ENCODE results near the gene GPC6.

DNA sequence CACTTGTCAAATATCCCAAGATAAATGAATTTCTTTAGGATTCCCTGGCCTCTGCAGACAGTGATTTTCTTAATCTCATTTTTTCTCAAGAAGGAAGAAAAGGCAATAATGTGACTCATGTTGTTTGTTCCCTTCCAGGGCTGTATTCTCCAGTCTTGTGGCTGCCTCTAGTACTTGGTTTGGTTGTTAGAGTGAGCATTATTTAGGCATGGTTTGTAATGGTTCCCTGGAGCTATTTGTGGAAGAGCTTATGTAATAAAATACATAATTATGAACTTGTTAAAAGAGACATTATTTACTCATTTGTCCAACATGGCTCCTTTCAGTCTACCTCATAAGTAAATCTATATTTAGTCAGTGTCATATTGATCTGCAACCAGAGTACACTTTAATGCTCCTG is 982.5 kb downstream of the GPC6 start:
- TF ChIP-seq, protein P1, sequence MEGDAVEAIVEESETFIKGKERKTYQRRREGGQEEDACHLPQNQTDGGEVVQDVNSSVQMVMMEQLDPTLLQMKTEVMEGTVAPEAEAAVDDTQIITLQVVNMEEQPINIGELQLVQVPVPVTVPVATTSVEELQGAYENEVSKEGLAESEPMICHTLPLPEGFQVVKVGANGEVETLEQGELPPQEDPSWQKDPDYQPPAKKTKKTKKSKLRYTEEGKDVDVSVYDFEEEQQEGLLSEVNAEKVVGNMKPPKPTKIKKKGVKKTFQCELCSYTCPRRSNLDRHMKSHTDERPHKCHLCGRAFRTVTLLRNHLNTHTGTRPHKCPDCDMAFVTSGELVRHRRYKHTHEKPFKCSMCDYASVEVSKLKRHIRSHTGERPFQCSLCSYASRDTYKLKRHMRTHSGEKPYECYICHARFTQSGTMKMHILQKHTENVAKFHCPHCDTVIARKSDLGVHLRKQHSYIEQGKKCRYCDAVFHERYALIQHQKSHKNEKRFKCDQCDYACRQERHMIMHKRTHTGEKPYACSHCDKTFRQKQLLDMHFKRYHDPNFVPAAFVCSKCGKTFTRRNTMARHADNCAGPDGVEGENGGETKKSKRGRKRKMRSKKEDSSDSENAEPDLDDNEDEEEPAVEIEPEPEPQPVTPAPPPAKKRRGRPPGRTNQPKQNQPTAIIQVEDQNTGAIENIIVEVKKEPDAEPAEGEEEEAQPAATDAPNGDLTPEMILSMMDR (IDR thresholded peaks at IDR 0.05; ENCODE audit: low read depth, low read length, missing input control): no peak
- TF ChIP-seq TAF1 (conservative IDR thresholded peaks at IDR 0.05): no peak
- no peak for TF ChIP-seq SP1 (IDR thresholded peaks at IDR 0.05)
- TF ChIP-seq HNF4A (conservative IDR thresholded peaks at IDR 0.05): no peak

Data from liver (tissue), 3 donors.